Amygdala (tissue), 56 donors: ENCODE measurements around the gene ADGRE3.

Source experiments
- DNase-seq, 56 donors: peaks; one replicate each; lab custom pipeline; 2025; lab: John Stamatoyannopoulos, UW

The ADGRE3 gene, protein sequence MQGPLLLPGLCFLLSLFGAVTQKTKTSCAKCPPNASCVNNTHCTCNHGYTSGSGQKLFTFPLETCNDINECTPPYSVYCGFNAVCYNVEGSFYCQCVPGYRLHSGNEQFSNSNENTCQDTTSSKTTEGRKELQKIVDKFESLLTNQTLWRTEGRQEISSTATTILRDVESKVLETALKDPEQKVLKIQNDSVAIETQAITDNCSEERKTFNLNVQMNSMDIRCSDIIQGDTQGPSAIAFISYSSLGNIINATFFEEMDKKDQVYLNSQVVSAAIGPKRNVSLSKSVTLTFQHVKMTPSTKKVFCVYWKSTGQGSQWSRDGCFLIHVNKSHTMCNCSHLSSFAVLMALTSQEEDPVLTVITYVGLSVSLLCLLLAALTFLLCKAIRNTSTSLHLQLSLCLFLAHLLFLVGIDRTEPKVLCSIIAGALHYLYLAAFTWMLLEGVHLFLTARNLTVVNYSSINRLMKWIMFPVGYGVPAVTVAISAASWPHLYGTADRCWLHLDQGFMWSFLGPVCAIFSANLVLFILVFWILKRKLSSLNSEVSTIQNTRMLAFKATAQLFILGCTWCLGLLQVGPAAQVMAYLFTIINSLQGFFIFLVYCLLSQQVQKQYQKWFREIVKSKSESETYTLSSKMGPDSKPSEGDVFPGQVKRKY

DNA sequence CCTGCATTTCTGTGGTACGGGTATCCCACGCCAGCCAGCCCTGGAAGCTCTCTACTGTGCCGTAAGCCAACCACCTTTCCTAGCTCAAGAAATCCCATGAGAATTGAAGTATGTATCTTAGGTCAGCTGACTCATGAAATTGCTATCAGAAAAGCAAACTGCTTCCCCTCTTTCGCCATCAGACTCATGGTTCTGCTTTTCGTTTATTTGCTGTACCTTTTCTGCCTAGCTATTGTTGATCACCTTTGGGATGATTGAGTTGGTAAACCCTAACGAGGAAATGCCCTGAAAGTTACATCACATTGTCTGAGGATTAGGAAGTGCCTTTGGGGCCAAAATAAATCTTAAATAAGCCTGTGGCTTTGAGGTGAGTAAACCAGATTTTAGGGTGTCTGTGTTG is at the start of gene ADGRE3:
ADGRE3 (minus strand) TSS at position 81 of the 400 bp plus-strand sequence; CDS start at position 7, 74 bp downstream.
- no peak for DNase-seq

DNA sequence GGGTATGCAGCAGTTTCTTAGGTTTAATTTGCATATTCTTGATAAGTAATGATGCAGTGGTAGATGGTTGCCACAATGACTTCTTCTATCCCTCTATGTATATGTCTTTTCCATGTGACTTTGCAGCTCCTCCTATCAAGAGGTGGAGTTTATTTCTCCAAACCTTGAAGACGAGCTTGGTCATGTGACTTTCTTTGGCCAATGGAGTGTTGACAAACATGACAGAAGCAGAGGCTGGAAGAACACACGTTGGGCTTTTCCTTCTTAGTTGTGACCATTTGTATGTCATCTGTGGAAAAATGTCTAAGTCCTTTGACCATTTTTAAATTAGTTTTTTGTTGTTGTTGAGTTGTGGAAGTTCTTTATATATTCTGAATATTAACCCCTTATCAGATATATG is 47.5 kb upstream of the ADGRE3 start:
- no peak for DNase-seq

DNA sequence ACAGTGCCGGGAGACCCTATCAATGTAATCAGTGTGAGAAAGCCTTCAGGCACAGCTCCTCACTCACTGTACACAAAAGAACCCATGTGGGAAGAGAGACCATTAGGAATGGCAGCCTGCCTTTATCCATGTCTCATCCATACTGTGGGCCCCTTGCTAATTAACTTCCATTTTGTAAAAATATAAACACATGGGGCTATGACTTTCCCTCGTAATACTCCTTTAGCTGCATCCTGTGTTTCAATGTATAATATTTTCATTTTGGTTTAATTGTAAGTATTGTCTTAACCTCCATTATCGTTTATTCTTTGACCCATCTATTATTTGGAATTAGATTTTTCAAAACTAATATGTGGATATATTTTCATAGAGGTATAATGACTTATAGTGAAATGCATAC is 44.5 kb upstream of the ADGRE3 start:
- DNase-seq, result no peak

DNA sequence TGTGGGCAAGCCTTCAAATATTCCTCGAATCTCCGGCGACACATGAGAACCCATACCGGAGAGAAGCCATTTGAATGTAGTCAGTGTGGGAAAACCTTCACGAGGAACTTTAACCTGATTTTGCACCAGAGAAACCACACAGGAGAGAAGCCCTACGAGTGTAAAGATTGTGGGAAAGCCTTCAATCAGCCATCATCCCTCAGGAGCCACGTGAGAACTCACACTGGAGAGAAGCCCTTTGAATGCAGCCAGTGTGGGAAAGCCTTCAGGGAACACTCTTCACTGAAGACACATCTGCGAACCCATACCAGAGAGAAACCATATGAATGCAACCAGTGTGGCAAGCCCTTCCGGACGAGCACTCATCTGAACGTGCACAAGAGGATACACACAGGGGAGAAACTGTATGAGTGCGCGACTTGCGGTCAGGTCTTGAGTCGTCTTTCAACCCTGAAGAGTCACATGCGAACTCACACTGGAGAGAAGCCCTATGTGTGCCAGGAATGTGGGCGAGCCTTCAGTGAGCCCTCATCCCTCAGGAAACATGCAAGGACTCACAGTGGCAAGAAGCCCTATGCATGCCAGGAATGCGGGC is 44.0 kb upstream of the ADGRE3 start:
- DNase-seq, result no peak

DNA sequence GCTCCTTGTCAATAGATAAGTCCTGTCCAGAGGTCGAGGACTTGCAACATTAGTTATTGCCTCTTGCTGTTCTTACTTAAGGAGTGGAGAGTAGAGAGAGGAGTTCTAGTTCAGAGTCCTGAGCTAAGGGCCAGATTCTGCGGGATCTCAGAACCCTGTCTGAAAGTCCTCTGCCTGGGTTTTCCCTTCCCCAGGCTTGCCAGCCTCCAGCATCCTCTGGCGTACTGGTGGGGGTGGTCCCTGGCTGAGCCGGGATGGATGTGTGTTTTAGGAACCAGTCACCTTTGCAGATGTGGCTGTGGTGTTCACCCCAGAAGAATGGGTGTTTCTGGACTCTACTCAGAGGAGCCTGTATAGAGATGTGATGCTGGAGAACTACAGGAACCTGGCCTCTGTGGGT is 41.2 kb upstream of the ADGRE3 start:
- no peak for DNase-seq

DNA sequence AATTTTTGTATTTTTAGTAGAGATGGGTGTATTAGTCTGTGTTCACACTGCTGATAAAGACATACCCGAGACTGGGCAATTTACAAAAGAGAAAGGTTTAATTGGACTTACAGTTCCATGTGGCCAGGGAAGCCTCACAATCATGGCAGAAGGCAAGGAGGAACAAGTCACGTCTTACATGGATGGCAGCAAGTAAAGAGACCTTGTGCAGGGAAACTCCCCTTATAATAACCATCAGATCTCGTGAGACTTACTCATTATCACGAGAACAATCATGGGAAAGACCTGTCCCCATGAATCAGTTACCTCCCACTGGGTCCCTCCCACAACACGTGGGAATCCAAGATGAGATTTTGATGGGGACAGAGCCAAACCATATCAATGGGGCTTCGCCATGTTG is 29.8 kb upstream of the ADGRE3 start:
- no peak for DNase-seq

DNA sequence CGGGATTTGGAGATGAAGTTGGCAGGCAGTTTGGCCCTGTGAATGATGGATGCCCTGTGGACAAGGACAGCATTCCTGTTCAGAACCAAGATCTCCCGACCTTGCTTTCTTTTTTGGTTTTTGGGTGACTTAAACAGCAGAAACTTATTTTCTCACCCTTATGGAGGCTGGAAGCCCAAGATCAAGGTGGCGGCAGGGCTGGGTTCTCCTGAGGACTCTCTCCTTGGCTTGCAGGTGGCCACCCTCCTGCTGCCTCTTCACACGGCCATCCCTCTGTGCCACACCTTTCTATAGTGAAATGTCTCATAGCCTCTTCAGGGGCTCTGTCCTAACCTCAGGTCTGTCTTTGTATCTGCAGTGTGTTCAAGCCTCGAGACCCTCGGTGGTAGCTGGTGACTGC is 29.2 kb upstream of the ADGRE3 start:
- no peak for DNase-seq

DNA sequence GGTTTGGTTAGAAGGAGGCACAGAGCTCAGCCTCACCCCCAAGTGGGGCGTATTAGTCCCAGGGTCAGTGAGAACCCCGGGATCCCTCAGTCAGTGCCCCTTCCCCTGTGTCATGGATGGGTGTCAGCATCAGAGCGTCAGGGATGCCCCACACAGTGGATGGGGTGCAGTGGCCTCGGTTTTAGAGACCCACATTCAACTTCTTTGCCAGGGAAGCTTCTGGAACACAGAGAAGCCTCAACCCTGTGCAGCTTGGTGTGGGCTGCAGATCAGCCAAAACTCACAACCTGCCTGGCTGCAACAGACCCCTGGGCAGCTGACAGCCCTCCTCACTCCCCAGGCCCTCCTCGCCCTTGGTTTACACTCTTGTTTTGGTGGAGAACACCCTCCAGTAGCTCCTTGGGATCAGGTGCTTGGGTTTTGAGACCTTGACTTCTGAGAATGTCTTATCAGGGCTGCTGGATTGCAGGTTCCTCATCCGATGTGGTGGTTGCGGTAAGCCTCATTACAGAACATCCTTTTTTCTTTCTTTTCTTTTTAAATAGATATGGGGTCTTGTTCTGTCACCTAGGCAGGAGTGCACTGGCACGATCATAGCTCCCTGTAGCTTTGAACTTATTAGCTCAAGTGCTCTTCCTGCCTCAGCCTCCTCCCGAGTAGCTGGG is 26.2 kb upstream of the ADGRE3 start:
- DNase-seq, result no peak

DNA sequence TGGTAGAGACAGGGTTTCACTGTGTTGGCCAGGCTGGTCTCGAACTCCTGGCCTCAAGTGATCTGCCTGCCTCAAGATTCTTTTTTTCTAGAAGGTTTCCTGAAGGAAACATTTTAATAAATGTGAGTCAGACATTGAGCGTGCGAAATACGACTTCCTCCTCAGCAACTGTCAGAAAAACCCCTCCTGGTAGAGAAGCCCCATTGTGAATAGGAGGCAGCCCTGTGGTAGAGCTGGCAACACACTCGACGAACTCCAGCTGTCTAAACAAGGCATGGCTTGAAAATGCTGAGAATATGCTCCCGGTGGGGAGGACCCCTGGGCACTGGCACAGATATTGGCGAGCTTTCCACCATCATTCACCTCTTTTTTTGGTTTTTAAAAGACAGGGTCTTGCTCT is 25.0 kb upstream of the ADGRE3 start:
- DNase-seq, result no peak

DNA sequence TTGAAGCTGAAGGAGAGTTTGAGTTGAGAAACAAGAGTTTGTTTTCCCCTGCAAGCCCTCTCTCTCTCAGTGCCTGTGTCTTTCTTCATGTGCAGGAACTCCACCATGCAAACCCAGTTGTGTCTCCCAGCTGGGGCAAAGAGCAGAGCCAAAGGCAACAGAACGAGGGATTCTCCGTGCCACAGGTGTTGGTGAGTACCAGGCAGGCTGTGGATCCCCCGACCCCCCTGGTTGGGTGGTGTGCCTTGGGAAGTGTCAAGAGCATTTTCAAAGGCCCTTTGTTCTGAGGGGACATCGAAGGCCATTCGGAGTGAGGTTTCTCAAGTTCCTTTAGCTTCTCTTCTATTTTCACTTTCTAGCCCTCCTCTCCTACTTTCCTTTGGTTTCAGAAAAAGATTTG is 20.8 kb upstream of the ADGRE3 start:
- DNase-seq, result no peak

DNA sequence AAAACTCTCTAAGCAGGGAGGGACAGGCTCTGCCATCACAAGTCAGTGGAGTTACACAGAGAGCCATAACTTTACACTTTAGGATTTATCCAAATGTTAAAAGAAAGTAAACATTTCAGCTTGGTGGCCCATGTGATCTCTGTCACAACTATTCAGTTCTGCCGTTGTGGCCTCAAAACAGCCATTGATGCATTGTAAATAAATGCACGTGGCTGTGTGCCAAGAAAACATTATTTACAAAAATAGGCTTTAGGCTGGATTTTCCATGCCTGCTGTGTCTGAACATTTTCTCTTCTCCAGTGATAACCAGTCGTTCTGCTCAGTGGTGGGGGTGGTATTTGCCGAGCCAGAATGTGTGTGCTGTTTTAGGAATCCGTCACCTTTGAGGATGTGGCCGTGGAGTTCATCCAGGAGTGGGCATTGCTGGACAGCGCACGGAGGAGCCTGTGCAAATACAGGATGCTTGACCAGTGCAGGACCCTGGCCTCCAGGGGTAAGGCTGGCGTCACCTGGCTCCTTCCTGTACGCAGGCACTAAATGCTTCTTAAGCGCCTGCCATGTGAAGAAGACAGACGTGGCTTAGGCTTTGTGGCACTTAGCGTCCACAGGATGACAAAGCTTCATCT is 20.1 kb upstream of the ADGRE3 start:
- DNase-seq, result no peak

DNA sequence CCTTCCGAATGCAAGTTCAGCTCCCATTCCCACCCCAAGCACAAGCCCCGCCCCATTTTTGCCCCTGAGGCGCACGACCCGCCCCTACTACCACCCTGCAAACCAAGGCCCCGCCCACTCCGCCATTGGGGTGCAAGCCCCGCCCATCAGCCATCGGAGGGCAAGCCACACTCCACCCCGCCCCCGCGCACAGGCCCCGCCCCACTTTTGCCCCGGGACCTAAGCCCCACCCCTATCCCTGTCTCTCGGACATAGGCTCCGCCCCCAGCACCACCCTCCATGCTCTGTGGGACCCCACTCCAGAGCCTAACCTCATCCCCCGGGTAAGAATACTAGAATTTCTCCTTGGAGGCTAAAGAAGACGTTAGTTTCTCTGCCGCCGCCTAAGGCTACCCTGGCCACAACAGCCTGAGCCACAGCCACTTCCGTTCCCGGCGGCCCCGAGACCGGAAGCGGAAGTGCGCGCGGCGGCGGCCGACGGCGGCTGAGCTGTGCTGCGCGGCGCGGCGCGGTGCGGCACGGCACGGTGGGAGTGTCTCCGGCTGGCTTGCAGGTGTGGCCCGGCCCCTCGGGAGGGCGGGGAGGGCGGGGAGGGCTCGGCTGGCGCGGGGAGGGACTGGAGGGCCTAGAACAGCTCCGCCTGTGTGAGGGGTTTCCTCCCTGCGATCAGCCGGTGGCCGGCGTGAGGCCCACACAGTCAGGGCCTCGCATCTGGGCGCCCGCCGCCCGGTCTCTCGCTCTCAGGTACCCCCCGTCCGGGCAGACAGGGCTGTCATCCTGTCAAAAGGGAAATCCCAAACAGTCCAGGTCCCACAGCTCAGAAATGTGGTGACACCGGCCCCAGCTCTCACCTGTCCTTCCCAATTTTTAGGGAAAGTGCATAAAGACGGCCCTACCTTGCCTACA is 15.2 kb upstream of the ADGRE3 start, which contains the start of gene ZNF333:
ZNF333 (plus strand) TSS at position 451 of the 906 bp plus-strand sequence. CDS start 3,444 bp downstream, outside the sequence.
- peak; percentile 46 to 98 (median 90) for DNase-seq

DNA sequence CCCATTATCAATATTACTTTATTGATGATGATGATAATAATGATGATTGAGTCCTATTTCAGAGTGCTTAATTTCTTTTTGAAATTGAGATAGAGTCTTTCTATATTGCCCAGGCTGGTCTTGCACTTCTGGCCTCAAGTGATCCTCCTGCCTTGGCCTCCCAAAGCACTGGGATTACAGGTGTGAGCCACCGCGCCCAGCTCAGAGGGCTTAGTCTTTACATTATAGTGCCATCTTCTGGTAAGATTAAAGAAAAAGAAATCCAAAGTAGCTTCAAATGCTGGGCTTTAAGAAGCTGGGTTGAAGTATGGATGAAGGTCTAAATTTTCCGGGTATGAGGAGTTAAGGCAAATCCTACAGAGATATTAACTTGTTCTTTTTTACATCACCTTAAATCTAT is 11.8 kb upstream of the ADGRE3 start:
- DNase-seq, result no peak

DNA sequence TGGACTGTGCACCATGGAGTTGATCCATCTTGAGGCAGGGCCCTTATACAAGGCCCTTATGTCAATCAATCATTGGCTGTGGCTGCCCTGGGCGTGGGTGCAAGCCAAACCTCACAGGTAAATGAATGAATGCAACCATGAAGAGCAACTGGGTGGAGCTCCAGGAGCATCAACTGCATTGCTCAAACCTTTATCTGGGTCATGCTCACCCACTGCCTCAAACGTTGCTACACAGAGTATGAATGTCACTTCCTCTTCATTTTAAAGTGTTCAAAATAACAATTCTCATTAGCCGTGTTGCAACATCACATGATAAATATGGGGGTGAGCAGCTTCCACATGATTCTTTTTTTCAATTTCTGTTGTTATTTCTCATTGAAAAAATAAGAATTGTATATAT is 8.8 kb upstream of the ADGRE3 start:
- DNase-seq, result no peak

DNA sequence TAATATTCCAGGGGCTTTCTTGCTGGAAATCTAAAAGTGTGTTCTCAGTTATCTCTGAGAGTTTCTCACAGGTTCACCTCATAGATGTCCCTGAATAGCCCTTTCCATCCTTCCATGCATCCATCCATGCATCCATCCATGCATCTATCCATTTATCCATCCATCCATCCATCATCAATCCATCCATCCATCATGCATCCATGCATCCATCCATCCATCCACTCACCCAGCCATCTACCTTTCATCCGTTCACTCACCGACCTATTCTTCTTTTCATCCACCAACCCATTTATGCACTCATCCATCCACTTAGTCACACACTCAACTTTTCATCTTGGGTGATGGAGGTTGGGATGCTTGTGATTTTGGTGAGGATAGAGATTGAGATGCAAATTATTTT is 7.4 kb upstream of the ADGRE3 start:
- DNase-seq, result no peak

DNA sequence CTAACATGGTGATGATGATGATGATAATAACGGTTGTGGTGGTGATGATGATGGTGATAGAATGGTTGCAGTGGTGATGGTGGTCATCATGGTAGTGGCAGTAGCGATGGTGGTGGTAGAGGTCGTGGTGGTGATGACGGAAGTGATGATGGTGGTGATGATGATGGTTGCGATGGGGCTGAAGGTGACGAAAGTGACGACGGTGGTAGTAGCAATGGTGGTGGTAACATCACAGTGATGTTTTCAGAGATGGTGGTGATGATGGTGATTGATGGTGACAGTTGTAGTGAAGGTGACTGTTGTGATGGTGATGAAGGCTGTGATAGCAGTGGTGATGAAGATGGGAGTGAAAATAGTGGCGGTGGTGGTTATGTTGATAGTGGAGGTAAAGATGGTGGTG is 3.6 kb upstream of the ADGRE3 start:
- no peak for DNase-seq

DNA sequence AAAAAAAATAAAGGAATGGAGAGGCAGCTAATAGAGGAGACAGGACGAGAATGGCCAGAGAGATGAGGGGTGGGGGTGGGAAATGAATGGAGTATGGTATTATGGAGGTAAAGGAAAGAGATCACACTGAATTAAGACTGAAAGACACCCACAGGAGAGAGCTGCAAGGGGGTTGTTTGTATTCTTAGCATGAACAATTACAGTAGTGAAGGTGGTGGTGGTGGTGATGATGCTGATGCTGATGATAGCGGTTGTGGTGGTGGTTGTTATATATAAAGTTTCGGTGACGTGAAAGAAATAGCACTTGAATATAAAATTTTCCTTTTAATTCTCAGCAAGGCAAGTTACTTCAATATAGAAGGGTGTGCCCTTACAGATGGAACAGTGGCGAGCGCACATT is 2.8 kb upstream of the ADGRE3 start:
- DNase-seq, result no peak

DNA sequence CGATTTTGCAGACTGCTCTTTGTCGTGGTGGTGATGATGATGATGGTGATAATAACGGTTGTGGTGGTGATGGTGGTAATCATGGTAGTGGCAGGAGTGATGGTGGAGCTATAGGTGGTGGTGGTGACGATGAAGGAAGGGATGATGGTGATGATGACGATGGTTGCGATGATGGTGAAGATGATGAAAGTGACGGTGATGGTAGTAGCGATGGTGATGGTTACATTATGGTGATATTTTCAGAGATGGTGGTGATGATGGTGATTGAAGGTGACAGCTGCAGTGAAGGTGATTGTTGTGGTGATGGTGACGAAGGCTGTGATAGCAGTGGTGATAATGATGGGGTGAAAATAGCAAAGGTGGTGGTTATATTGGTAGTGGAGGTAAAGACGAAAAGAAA is 2.1 kb upstream of the ADGRE3 start:
- DNase-seq, result no peak

DNA sequence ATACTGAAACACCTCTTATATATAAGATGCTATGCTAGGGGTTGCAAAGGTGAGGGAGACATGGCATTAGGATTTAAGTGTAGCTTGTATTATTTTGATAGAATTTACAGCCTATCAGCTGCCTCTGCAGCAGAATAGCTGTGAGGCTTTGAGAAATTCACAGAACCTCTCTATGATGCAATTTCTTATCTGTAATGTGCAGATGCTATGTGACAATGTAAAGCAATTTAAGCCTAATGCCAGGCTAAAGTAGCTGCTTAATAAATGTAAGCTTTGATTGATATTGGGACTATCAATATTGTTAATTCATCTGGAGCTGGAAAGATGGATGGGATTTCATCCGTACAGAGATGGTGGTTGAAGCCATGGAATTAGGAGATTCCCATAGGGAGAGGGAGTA is 1.6 kb downstream of the ADGRE3 start:
- DNase-seq, result no peak
